ENCODE measurements around the gene LRRC72. TPM values are rescaled to one million over a fixed set of nuclear protein-coding genes. Genes with fewer than 3 reads are reported as not detected.

Gene LRRC72
- total and polyA plus RNA-seq, 9 of the 15 experiments (the other 6 are each of a cell fraction or from before 2014, with no cell fraction given), result 0.10 TPM; not detected in 8

DNA sequence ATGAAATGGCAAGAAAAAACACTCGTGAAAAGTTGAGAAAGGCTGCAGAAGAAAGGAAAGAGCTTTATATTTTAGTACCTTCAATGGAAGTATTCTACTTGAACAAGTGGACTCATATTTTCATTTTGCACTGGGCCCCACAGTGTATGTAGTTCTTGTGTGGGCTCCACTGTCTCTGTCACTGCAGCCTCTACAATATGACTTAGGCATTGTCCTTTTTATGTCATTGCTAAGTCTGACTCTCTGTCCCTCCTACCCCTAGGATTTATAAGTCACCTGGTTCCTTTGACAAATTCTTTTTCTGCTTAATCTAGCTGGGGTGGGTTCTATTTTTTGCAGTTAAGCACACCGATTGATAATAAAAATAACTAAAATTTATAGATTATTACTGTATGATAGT lies 33.4 kb upstream of the LRRC72 start (continued):
- TF ChIP-seq PHTF2 (CRISPR knock-in tag; IDR thresholded peaks at IDR 0.05) (no peak), RHOXF2B (CRISPR knock-in tag; conservative IDR thresholded peaks at IDR 0.05) (no peak), GTF2E2 (tag; IDR thresholded peaks at IDR 0.05) (peak; percentile 65; the same call in 1 of the 2 replicates), RAD51 (IDR thresholded peaks at IDR 0.05; ENCODE audit: borderline replicate concordance, low read depth) (no peak), MCM2 (IDR thresholded peaks at IDR 0.05; ENCODE audit: low read depth) (no peak), SAP30 (IDR thresholded peaks at IDR 0.05; ENCODE audit: borderline replicate concordance, insufficient read depth, low read depth, low read length, poor library complexity, severe bottlenecking) (no peak), ZNF589 (CRISPR knock-in tag; IDR thresholded peaks at IDR 0.05; ENCODE audit: low read depth) (no peak; the same call in 1 of the 2 replicates), FOXA1 (IDR thresholded peaks at IDR 0.05; ENCODE audit: borderline replicate concordance) (no peak), MAZ (CRISPR knock-in tag; conservative IDR thresholded peaks at IDR 0.05 in 1 of 2, IDR thresholded peaks at IDR 0.05 in 1 of 2) (no peak), ZNF232 (CRISPR knock-in tag; IDR thresholded peaks at IDR 0.05) (no peak), HMG20B (CRISPR knock-in tag; IDR thresholded peaks at IDR 0.05) (no peak), TOE1 (IDR thresholded peaks at IDR 0.05; ENCODE audit: borderline replicate concordance) (no peak), TOE1 (CRISPR knock-in tag; IDR thresholded peaks at IDR 0.05; ENCODE audit: borderline replicate concordance, low read depth) (no peak), RCOR1 (IDR thresholded peaks at IDR 0.05; ENCODE audit: borderline replicate concordance in 1 of 2, low read depth in 2 of 2, low read length in 2 of 2) (no peak), PTTG1 (tag; IDR thresholded peaks at IDR 0.05; ENCODE audit: low read depth) (peak; percentile 54; the same call in 1 of the 2 replicates)
- TF ChIP-seq, protein P1, sequence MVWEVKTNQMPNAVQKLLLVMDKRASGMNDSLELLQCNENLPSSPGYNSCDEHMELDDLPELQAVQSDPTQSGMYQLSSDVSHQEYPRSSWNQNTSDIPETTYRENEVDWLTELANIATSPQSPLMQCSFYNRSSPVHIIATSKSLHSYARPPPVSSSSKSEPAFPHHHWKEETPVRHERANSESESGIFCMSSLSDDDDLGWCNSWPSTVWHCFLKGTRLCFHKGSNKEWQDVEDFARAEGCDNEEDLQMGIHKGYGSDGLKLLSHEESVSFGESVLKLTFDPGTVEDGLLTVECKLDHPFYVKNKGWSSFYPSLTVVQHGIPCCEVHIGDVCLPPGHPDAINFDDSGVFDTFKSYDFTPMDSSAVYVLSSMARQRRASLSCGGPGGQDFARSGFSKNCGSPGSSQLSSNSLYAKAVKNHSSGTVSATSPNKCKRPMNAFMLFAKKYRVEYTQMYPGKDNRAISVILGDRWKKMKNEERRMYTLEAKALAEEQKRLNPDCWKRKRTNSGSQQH (CRISPR knock-in tag; IDR thresholded peaks at IDR 0.05), result 0 out of 2 replicates have a peak, but pooled peaks have one; percentile 21
- TF ChIP-seq, protein P2, sequence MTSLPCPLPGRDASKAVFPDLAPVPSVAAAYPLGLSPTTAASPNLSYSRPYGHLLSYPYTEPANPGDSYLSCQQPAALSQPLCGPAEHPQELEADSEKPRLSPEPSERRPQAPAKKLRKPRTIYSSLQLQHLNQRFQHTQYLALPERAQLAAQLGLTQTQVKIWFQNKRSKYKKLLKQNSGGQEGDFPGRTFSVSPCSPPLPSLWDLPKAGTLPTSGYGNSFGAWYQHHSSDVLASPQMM (CRISPR knock-in tag; IDR thresholded peaks at IDR 0.05), result no peak
- TF ChIP-seq, protein P3, sequence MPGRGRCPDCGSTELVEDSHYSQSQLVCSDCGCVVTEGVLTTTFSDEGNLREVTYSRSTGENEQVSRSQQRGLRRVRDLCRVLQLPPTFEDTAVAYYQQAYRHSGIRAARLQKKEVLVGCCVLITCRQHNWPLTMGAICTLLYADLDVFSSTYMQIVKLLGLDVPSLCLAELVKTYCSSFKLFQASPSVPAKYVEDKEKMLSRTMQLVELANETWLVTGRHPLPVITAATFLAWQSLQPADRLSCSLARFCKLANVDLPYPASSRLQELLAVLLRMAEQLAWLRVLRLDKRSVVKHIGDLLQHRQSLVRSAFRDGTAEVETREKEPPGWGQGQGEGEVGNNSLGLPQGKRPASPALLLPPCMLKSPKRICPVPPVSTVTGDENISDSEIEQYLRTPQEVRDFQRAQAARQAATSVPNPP (IDR thresholded peaks at IDR 0.05; ENCODE audit: borderline replicate concordance, insufficient read depth, insufficient read length), result no peak
- TF ChIP-seq, protein P4, sequence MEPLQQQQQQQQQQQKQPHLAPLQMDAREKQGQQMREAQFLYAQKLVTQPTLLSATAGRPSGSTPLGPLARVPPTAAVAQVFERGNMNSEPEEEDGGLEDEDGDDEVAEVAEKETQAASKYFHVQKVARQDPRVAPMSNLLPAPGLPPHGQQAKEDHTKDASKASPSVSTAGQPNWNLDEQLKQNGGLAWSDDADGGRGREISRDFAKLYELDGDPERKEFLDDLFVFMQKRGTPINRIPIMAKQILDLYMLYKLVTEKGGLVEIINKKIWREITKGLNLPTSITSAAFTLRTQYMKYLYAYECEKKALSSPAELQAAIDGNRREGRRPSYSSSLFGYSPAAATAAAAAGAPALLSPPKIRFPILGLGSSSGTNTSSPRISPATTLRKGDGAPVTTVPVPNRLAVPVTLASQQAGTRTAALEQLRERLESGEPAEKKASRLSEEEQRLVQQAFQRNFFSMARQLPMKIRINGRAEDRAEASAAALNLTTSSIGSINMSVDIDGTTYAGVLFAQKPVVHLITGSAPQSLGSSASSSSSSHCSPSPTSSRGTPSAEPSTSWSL (CRISPR knock-in tag; IDR thresholded peaks at IDR 0.05; ENCODE audit: borderline replicate concordance), result no peak
- TF ChIP-seq, protein P5, sequence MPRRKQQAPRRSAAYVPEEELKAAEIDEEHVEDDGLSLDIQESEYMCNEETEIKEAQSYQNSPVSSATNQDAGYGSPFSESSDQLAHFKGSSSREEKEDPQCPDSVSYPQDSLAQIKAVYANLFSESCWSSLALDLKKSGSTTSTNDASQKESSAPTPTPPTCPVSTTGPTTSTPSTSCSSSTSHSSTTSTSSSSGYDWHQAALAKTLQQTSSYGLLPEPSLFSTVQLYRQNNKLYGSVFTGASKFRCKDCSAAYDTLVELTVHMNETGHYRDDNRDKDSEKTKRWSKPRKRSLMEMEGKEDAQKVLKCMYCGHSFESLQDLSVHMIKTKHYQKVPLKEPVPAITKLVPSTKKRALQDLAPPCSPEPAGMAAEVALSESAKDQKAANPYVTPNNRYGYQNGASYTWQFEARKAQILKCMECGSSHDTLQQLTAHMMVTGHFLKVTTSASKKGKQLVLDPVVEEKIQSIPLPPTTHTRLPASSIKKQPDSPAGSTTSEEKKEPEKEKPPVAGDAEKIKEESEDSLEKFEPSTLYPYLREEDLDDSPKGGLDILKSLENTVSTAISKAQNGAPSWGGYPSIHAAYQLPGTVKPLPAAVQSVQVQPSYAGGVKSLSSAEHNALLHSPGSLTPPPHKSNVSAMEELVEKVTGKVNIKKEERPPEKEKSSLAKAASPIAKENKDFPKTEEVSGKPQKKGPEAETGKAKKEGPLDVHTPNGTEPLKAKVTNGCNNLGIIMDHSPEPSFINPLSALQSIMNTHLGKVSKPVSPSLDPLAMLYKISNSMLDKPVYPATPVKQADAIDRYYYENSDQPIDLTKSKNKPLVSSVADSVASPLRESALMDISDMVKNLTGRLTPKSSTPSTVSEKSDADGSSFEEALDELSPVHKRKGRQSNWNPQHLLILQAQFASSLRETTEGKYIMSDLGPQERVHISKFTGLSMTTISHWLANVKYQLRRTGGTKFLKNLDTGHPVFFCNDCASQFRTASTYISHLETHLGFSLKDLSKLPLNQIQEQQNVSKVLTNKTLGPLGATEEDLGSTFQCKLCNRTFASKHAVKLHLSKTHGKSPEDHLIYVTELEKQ (CRISPR knock-in tag; IDR thresholded peaks at IDR 0.05), result no peak
